Activated CD8-positive, alpha-beta memory T cell treated with anti-CD3 and anti-CD28 coated beads for 48 hours (primary cell): ENCODE measurements around the gene DBNDD1.
"Not testable (repeated sequence)": the region's sequence is repeated elsewhere in the genome, so short reads cannot be mapped to it uniquely, and the experiment has no call there.

ENCODE experiments used
- DNase-seq, 3 experiments: peaks; one replicate each; pipeline ENCODE4 v3.0.0-alpha.2; 2020; ENCODE audit warnings: low read depth in 2 of 3, low spot score in 2 of 3

DBNDD1 gene

DNA sequence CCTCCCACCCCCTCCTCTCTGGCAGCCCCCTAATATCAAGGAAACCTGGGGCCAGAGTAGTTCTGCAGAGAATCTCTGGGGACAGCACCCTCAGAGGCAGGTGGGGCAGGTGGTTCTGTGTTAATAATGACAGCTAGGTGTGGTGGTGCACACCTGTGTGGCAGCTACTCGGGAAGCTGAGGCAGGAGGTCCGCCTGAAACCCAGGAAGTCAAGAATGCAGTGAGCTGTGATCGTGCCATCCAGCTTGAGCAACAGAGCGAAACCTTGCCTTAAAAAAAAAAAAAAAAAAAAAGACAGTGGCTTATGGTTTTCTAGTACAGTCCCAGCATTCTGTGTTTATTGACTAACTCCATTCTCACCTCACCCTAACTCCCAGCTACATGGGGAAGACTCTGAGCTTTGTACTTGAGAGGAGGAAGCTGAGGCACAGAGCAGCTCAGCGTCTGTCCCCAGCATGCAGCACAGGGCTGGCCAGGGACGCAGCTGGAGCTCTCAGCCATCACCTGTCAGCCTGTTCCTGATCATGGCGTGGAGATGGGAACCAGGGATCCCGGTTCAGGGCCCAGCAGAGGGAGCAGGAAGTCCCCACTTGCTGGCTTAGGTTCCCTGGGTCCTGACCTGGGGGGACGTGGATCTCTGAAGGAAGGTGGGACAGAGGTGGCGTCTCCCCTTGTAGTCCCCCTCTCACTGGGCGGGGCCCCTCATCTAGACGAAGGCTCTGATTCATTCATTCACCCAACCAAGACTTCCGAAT is 6.1 kb downstream of the DBNDD1 start:
- DNase-seq = no peak

DNA sequence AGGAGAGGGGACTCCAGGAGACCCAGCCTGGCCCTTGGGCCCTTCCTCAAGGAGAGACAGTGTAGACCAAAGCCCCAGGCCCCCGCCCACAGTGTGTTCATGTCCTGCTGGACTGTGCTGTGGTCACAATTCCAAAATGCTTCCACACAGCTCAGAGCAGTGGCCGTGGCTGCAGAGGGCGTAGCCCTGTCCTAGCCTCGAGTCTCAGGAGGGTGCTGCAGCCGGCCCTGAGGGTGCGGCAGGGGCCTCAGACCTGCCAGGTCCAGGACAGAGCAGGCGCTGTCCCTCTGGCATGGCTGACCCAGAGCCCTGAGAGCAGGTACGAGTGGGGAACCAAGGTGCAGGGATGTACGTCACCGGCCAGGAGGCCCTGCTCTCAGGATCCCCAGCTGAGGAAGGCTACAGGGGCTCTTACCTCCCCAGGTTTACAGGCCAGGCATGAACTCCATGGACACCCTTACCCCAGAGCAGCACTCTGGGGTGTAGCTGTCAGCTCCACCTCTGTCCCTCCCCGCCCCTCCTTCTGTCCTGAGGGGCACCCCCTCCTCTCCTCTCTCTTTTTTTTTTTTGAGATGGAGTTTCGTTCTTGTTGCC is 7.3 kb downstream of the DBNDD1 start:
- no peak for DNase-seq

DNA sequence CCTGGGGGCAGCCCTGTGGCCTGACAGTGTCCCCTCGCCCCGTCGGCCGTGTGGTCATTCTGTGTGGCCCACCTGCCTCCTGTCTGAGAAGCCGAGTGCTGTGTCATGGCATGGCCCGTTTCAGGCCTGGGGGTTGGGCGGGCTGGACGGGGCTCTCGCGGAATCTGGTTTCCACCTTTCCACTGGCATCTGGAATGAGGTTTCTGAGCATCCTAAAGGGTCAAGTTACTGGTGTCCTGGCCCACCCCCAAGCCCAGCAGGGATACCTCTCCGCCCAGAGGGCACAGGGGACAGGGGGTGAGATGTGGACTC is 7.8 kb downstream of the DBNDD1 start:
- DNase-seq = no peak

DNA sequence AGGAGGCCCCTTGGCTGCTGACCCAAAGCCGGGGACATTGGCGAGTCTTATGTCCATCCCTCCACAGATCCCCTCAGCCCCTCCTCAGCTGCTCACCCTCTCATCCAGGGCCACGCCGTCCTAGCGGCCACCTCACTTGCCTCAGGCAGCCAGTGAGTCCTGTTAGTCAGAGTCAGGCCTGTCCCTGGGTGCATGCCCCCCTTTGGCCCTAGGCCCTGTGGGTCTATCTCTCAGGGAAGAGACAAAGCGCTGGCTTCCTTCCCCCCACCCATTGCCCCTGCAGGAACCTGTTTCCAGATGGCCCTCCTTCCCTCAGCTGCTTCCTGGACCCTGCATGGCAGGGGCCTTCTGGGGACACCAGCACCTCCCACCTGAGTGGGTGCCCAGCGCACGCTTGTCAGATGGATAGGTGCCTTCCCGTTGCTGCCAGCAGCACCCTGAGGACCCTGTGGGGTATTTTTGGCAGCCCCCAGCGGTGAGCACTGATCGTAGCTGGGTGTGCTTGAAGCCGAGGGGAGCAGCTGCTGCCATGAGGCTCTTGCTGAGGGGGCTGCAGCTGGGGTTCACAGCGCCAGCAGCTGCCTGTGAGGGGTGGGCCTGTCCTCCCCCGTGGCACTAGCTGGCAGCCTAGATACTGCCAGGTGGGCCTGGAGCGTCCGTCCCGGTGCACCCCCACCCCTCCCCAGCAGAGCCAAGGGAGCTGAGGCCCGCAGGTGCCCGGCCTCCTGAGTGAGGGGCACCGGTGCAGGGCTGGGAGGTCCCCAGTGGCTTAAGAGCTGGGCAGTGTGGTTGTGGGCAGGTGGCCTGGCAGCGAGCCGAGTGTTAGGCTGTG is 8.4 kb downstream of the DBNDD1 start:
- no peak for DNase-seq

DNA sequence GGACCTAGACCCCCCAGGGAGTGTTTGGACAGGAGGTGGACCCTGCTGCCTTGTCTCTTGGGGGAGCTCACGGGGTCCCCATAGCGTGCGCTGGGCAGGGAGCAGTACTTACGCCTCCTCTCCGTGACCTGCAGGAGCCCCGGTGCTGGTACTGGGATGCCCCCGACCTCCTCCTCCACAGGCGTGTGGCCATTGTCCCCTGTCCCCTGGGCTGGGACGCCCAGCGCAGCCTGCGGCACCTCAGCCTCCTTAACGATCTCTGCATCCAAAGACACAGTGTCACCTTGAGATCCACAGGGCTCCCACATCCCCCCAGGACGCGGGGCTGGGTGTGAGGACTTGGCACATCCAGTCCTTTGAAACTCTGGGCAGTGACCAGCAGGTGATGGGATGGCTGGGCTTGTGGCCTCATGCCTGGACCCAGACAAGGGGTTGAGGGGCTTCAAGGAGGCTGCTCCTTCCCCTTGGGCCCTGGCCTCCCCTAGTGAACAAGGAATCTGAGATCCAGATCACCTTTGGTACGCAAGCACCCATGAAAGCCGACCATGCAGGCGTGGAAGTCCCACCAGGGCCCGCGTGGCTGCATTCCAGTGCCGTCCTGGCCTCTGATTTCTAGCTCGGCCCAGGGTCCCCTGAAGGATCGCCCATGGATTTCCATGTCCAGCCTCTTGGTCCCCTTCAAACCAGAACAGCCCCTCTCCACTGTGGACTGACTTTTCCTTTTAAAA is 9.9 kb downstream of the DBNDD1 start:
- no peak for DNase-seq

DNA sequence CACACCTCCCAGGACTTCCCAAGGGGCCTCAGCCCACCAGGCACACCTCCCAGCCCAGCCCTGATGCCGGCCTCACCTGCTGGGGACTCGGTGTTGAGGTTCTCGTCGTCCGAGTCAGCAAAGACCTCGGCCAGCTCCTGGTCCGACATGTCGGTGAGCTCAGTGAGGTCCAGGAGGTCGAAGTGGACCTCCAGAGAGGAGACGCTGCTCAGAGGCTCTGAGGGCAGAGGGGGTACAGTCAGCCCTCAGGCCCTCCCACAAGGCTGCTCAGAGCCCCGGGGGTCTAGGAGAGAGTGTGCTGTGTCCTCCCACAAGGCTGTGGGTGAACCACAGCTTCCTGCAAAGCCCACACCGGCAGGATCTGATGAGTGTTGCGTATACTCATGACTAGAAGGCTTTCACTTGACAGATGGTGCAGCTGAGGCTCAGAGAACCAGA is 10.5 kb downstream of the DBNDD1 start:
- peak; percentile 40 to 46 (median 43) for DNase-seq

DNA sequence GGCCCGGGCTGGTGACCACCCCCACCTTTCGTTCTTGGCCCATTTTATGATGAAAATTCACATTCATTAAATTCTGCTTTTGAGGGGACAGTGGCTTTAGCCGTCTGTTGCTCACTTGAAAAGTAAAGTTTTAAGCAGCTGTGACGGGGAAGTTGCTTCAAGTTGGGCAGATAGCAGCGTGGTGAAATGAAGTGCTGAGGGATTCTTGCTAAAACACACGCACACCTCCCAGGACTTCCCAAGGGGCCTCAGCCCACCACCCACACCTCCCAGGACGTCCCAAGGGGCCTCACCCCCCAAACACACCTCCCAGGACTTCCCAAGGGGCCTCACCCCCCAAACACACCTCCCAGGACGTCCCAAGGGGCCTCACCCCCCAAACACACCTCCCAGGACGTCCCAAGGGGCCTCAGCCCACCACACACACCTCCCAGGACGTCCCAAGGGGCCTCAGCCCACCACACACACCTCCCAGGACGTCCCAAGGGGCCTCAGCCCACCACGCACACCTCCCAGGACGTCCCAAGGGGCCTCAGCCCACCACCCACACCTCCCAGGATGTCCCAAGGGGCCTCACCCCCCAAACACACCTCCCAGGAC is 11.5 kb downstream of the DBNDD1 start:
- not testable (repeated sequence) for DNase-seq

DNA sequence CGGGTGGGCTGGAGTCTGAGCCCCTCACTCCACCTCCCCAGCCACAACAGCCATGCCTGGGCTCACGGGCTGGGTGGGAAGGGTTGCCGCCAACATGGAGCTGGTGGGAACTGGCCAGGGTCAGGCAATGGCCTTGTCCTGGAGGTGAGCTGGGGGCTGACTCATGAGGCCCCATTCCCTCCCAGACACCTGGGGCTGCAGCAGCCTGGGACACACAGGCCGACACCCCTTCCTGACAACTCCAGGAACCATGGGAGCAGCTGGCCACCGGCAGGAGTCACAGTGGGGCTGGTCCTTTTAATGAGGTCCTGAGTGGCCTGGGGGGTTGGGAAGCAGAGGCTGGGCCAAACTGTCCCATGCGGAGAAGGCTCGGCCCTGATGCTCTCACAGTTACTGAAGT is 12.2 kb downstream of the DBNDD1 start:
- no peak for DNase-seq

DNA sequence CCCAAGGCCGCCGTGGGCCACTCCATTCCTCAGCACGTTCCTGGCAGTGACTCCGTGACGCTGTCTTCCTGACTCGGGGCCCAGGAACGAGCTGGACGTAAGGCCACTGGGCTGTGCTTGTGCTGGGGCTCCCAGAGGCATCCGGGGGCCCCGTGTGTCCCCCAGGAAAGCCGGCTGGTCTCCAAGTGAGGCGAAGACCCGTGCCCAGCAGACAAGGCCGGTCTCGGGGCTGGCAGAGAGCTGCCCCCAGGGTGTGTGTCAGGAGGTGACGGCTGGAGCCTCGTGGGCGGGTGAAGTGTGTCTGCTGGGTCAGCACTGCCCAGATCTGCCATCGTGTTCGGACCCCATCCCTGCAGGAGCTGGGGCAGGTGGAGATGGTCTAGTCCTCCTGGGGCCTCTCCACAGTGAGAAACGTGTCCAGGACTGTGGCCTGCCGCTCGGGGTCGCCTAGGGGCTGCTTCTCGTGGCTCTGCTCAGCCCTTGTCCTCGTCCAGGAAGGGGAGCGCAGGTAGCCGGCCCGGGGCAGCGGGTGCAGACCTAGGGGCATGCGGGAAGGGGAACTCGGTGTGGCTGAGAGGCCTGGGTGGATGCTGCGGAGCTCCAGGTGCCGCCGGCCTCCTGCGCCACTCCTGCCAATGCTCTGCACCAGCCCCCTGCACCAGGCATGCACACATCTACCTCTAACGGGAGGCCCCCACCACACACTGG is 13.1 kb downstream of the DBNDD1 start:
- DNase-seq = no peak

DNA sequence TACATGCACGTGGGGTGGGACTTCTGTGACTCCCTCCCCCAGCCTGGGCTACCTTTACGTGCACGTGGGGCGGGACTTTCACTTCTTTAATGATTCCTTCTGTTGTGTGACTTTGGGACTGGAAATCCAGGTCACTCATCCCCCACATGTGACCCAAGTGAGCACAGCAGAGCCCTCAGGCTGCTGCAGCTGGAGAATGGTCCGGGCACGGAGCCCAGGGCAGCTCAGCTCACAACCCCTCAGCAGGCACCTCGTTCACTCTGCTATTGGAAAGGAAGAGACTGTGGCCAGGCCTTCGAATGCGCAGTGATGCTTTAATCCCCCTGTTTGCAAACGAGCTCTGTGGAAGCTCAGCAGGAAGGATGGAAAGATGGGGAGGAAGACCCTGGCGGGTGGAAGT is 14.7 kb downstream of the DBNDD1 start:
- DNase-seq = no peak

DNA sequence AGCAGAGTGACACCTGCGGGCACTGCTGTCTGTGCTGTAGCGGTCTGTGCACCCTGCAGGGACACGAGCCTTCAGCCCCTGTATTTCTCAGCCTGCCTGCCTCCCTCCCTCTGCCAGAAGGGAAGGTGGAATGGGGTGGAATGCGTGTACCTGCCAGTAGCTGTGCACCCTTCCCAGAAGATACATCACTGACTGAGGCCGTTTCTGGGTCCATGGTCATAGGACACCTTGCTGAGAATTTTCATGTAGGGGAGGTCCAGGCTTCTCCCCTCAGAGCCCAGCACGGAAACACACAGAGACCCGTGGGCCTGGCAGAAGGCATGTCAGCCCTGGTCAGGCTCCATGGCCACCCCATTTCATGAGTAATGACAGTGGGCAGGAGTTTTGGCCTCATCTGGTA is 16.5 kb downstream of the DBNDD1 start:
- no peak for DNase-seq

DNA sequence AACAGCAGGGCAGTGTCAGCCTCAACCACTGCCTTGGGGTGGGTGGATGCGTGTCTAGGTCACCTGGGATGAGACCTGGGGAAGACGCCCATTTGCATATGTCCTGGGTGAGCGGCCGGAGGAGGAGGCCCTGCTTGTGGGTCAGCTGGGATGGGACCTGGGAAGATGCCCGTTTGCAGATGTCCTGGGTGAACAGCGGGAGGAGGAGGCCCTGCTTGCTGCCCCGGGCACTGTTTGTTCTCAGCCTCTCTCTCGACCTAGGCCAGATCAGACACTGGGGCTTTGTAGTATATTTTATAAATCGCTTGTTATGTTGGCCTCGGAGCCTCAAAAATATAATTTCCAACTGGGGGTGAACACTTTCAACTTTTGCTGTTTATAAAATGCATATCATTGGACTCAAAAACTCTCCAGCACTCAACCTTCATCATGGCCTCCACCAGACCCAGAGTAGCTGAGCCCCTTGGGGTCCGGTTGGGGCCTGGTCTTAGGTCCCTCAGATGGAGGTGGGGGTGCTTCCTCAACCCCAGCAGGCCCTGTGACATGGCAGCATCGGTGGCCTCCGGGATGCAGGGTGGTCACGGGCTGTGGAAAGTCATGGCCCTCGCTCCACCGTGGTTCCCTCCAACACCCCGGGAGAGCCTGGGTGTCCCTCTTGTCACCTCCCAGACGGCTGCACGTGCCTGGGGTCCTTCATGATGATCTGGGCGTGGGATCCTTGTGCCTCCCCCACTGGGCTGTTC is 17.3 kb downstream of the DBNDD1 start:
- DNase-seq = no peak

DNA sequence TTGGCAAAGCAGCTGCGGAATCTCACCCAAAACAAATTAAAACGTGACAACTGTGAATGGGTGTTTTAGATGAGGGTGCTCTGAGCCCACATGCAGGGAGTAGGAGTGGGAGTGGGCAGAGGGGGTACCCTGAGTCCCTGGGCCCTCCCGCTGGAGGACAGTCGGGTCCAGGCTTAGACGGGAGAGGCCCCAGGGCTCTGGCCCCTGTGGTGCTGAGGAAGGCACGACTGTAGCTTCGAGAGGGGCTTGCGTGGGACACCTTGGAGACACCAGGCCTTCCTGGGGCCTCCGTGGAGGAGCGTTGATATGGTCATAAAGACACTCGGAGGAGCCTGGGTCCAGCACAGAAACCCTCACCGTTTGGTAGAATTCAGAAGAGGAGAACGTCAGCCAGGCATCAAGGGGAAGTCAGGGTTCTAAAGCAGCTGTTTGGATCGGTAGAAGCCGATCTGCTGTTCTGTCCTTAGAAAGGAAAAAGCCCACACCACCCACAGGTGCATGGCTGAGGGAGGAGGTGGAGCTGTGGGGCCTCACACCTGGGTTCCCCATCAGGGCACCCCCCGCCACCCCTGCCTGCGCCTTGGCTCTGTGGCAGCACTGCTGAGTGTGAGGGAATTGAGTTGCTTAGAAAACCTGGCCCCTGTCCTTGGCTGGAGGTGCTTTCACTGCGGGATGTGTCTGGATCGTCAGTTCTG is 18.4 kb downstream of the DBNDD1 start:
- DNase-seq = no peak

DNA sequence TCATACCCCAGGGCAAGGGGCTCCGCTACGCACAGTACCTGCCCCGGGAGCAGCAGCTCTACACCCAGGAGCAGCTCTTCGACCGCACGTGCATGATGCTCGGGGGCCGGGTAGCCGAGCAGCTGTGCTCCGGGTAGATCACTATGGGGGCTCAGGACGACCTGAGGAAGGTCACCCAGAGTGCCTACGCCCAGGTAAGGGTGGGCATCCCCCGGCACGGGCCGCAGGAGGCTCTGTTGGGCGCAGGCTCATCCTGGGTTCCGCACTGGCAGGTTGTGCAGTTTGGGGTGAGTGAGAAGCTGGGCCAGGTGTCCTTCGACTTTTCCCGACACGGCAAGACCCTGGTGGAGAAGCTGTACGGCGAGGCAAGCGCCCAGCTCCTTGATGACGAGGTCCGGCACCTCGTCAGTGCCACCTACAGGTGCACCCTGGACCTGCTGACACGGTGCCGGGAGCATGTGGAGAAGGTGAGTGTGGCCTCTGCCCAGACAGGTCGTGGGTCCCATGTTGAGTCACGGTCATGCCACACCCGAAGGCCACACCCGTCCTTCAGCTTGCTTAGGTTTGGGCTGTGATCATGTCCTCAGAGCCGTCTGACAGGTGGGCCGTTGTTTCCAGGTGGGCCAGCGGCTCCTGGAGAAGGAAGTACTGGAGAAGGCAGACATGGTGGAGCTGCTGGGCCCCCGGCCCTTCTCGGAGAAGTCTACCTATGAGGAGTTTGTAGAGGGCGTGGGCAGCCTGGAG is 19.3 kb downstream of the DBNDD1 start:
- no peak for DNase-seq

DNA sequence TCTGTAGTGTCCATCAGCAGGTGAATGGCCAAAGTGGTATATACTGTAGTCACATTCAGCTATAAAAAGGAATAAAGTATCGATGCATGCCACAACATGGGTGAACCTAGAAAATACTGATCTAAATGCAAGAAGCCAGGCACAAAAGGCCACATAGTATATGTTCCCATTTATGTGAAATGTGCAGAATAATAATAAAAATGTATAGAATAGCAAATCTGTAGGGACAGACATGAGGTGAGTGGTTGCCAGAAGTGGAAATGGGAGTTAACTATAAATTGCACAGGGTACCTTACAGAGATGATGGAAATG is 23.1 kb downstream of the DBNDD1 start:
- DNase-seq = no peak

DNA sequence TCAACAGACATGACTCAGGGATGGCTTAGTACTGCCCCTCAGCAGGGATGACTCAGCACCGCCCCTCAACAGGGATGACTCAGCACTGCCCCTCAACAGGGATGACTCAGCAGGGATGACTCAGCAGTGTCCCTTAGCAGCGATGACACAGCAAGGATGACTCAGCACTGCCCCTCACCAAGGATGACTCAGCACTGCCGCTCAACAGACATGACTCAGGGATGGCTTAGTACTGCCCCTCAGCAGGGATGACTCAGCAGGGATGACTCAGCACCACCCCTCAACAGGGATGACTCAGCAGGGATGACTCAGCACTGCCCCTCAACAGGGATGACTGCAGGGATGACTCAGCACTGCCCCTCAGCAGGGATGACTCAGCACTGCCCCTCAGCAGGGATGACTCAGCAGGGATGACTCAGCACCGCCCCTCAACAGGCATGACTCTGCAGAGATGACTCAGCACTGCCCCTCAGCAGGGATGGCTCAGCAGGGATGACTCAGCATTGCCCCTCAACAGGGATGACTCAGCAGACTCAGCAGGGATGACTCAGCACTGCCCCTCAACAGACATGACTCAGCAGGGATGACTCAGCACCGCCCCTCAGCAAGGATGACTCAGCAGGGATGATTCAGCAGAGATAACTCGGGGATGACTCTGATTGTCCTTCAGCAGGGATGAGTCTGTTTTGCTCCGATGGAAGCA is 23.6 kb downstream of the DBNDD1 start:
- DNase-seq = peak in 1 of 3 experiments; percentile 37

DNA sequence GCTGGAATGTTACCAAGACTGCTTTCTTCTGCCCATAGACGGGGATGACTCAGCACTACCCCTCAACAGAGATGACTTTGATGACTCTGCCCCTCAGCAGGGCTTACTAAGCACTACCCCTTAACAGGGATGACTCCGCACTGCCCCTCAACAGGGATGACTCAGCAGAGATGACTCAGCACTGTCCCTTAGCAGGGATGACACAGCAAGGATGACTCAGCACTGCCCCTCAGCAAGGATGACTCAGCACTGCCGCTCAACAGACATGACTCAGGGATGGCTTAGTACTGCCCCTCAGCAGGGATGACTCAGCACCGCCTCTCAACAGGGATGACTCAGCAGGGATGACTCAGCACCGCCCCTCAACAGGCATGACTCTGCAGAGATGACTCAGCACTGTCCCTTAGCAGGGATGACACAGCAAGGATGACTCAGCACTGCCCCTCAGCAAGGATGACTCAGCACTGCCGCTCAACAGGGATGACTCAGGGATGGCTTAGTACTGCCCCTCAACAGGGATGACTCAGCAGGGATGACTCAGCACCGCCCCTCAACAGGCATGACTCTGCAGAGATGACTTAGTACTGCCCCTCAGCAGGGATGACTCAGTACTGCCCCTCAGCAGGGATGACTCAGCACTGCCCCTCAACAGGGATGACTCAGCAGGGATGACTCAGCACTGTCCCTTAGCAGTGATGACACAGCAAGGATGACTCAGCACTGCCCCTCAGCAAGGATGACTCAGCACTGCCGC is 24.4 kb downstream of the DBNDD1 start:
- DNase-seq = peak in 1 of 3 experiments; percentile 33

DNA sequence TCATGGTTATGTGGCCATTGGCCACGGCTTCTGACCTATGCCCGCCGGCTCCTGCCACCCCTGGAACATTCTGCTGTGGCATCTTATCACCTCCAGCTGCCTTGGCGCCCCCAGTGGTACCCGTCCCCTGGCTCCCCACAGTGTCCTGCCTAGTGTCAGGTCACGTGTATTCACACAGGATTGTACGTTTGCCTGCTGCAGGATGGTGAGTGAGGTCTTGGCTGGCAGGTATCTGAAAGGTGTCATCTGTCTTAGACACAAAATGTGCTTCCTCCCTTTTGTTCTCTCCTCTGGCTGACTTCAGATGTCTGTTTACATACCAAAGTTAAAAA is 24.9 kb downstream of the DBNDD1 start:
- no peak for DNase-seq
